ENCODE data around the gene SIRPA. TPM values are rescaled to one million over a fixed set of nuclear protein-coding genes. Genes with fewer than 3 reads are reported as not detected.

The SIRPA gene
- total and polyA plus RNA-seq, 2 of the 8 experiments (the other 6 are each of a cell fraction or from before 2014, with no cell fraction given): 3.9 to 4.3 TPM

- TF ChIP-seq CHD7 (IDR thresholded peaks at IDR 0.05; ENCODE audit: insufficient replicate concordance, low read length) (no peak), HDAC6 (IDR thresholded peaks at IDR 0.05; ENCODE audit: low read depth, low read length) (no peak), SAP30 (IDR thresholded peaks at IDR 0.05; ENCODE audit: insufficient read depth, insufficient replicate concordance, low read length) (no peak), USF2 (IDR thresholded peaks at IDR 0.05; ENCODE audit: low read length) (peak; percentile 67; the same call in 1 of the 2 replicates), TAF7 (optimal IDR thresholded peaks at IDR 0.05; ENCODE audit: borderline replicate concordance, low read depth, low read length) (no peak), NRF1 (IDR thresholded peaks at IDR 0.05; ENCODE audit: low read depth, low read length) (no peak), RXRA (IDR thresholded peaks at IDR 0.05; ENCODE audit: insufficient read depth, low read depth, low read length) (no peak), MAX (IDR thresholded peaks at IDR 0.05) (no peak)
Measured at GRCh38 chr20:1897541-1897940, 2.3 kb downstream of the SIRPA start (continued).
